ENCODE measurements around the gene BTG2.

- TF ChIP-seq CTCF (IDR thresholded peaks at IDR 0.05) (no peak), ZFX (IDR thresholded peaks at IDR 0.05; ENCODE audit: borderline replicate concordance) (no peak)
These were observed 27.0 kb upstream of the BTG2 start for GRCh38 chr1:203278082-203278884.

Data from 22Rv1 (cell line).